Smooth muscle cell (in vitro differentiated cells): ENCODE data around the gene NT5C3B. TPM values are rescaled to one million over a fixed set of nuclear protein-coding genes. Genes with fewer than 3 reads are reported as not detected.
A peak's percentile ranks its signal among the peaks of the same experiment; 100 is the strongest.

Experiments
- DNase-seq: peaks from one replicate; lab custom pipeline; 2025; ENCODE audit not compliant: unreplicated experiment; lab: John Stamatoyannopoulos, UW
- H2AFZ ChIP-seq: fragments of 200-600 bp; sonication (generic); 2 replicates; pipeline ENCODE4 v1.6.0; 2016; ENCODE audit warnings: antibody characterized with exemption, low read depth, mild to moderate bottlenecking
- H3F3A ChIP-seq: fragments of 200-600 bp; sonication (generic); 2 replicates; pipeline ENCODE4 v1.6.0; 2017; ENCODE audit warnings: antibody characterized with exemption, low read depth
- H3K27ac ChIP-seq: fragments of 200-600 bp; sonication (generic); 2 replicates; pipeline ENCODE4 v1.5.1; 2016; ENCODE audit warnings: low read depth, mild to moderate bottlenecking
- H3K27me3 ChIP-seq: fragments of 200-600 bp; sonication (generic); 2 replicates; pipeline ENCODE4 v1.6.1; 2016; ENCODE audit warnings: low read depth, mild to moderate bottlenecking
- H3K36me3 ChIP-seq: fragments of 200-600 bp; sonication (generic); 2 replicates; pipeline ENCODE4 v1.5.1; 2016; ENCODE audit warnings: low read depth
- H3K4me1 ChIP-seq: fragments of 200-600 bp; sonication (generic); 2 replicates; pipeline ENCODE4 v1.5.1; 2016; ENCODE audit warnings: low read depth
- H3K4me2 ChIP-seq: fragments of 200-600 bp; sonication (generic); 2 replicates; pipeline ENCODE4 v1.6.0; 2016; ENCODE audit warnings: mild to moderate bottlenecking
- H3K4me3 ChIP-seq: fragments of 200-600 bp; sonication (generic); 2 replicates; pipeline ENCODE4 v1.5.1; 2016; ENCODE audit warnings: mild to moderate bottlenecking
- H3K79me2 ChIP-seq: fragments of 200-600 bp; sonication (generic); 2 replicates; pipeline ENCODE4 v1.6.0; 2016; ENCODE audit warnings: low read depth, mild to moderate bottlenecking
- H3K9ac ChIP-seq: fragments of 200-600 bp; sonication (generic); 2 replicates; pipeline ENCODE4 v1.6.0; 2016; ENCODE audit warnings: low read depth
- H3K9me3 ChIP-seq: fragments of 200-600 bp; sonication (generic); replicated peaks from 2 replicates; pipeline ENCODE4 v1.5.1; 2016; ENCODE audit warnings: low read depth
- H4K20me1 ChIP-seq: fragments of 200-600 bp; sonication (generic); 2 replicates; pipeline ENCODE4 v1.6.0; 2016; ENCODE audit warnings: low read depth
- WGBS: methylation state at CpG from one replicate; pipeline ENCODE4 v1.1.7; 2016; ENCODE audit warnings: low lambda C conversion rate; 5-methylcytosine and 5-hydroxymethylcytosine counted together
- polyA plus RNA-seq: library from polyadenylated mRNA; unstranded; fragments of >200 nt; fragmentation: Nextera tagmentation; extraction: Ambion mirVana; gene quantifications from 2 replicates; pipeline ENCODE4 v1.2.1, GENCODE V29; 2016
- total RNA-seq: library from RNA; depleted of rRNA; stranded (reverse); fragments of >200 nt; gene quantifications from 2 replicates; pipeline ENCODE4 v1.2.3, GENCODE V29; 2014
- TF ChIP-seq, protein P1 (sequence below): fragments of 200-600 bp; sonication (generic); IDR thresholded peaks from 2 replicates; pipeline ENCODE4 v1.5.1; 2017; ENCODE audit warnings: borderline replicate concordance, mild to moderate bottlenecking, antibody characterized with exemption; ENCODE audit not compliant: insufficient read depth, poor library complexity, severe bottlenecking

The NT5C3B gene
- total and polyA plus RNA-seq, 2 experiments from 2014 or later = 46.8 to 76.3 TPM

GRCh38 chr17:41801374-41802271 lies 34.4 kb downstream of the NT5C3B start:
- Histone ChIP-seq H2AFZ (no peak overlapping the region), H3K4me3 (peak overlapping the region; percentile 0), H3K27ac (peak overlapping the region; percentile 65), H3K4me1 (peaks cover 10% of the 10 kb centered on the region), H3K27me3 (no peaks in the 10 kb centered on the region), H3K36me3 (no peaks in the 10 kb centered on the region), H3F3A (peaks cover 19% of the 10 kb centered on the region), H3K9ac (peak overlapping the region; percentile 13), H3K4me2 (peak overlapping the region; percentile 83), H3K9me3 (no peaks in the 10 kb centered on the region), H4K20me1 (peaks cover 18% of the 10 kb centered on the region), H3K79me2 (no peaks in the 10 kb centered on the region)
- DNase-seq = peak; percentile 65
- WGBS = 15% methylated on average over 14 of the region's 14 CpGs
- TF ChIP-seq, protein P1, sequence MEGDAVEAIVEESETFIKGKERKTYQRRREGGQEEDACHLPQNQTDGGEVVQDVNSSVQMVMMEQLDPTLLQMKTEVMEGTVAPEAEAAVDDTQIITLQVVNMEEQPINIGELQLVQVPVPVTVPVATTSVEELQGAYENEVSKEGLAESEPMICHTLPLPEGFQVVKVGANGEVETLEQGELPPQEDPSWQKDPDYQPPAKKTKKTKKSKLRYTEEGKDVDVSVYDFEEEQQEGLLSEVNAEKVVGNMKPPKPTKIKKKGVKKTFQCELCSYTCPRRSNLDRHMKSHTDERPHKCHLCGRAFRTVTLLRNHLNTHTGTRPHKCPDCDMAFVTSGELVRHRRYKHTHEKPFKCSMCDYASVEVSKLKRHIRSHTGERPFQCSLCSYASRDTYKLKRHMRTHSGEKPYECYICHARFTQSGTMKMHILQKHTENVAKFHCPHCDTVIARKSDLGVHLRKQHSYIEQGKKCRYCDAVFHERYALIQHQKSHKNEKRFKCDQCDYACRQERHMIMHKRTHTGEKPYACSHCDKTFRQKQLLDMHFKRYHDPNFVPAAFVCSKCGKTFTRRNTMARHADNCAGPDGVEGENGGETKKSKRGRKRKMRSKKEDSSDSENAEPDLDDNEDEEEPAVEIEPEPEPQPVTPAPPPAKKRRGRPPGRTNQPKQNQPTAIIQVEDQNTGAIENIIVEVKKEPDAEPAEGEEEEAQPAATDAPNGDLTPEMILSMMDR = peak; percentile 98

- Histone ChIP-seq H3K27me3 (no peaks in the 10 kb centered on the region), H3K36me3 (no peaks in the 10 kb centered on the region), H3K4me2 (peak overlapping the region; percentile 83), H3K4me1 (peaks cover 10% of the 10 kb centered on the region), H3K9me3 (no peaks in the 10 kb centered on the region), H3K4me3 (peak overlapping the region; percentile 0), H3K27ac (peak overlapping the region; percentile 77), H3K79me2 (no peaks in the 10 kb centered on the region), H2AFZ (no peak overlapping the region), H3F3A (peaks cover 19% of the 10 kb centered on the region), H3K9ac (peak overlapping the region; percentile 13), H4K20me1 (peaks cover 13% of the 10 kb centered on the region)
- DNase-seq = no peak
- TF ChIP-seq, protein P1 = no peak
- 13% methylated on average over 18 of the region's 18 CpGs for WGBS
These were observed 35.2 kb downstream of the NT5C3B start for GRCh38 chr17:41800601-41801373.

- Histone ChIP-seq H3K36me3 (no peaks in the 10 kb centered on the region), H3K4me1 (peaks cover 18% of the 10 kb centered on the region), H3K79me2 (no peaks in the 10 kb centered on the region), H3K27me3 (no peaks in the 10 kb centered on the region), H4K20me1 (peaks cover 11% of the 10 kb centered on the region), H3F3A (peaks cover 16% of the 10 kb centered on the region), H2AFZ (no peak overlapping the region), H3K4me2 (no peak overlapping the region), H3K9me3 (no peaks in the 10 kb centered on the region), H3K27ac (peak overlapping the region; percentile 77), H3K9ac (no peak overlapping the region), H3K4me3 (no peak overlapping the region)
- 81% methylated on average over 8 of the region's 8 CpGs for WGBS
- no peak for DNase-seq
- TF ChIP-seq, protein P1 = no peak
These were observed 36.7 kb downstream of the NT5C3B start for GRCh38 chr17:41799366-41799765.
